Breast epithelium (tissue), 4 donors: ENCODE results near the gene SETD7. TPM values are rescaled to one million over a fixed set of nuclear protein-coding genes. Genes with fewer than 3 reads are reported as not detected.
A peak's percentile ranks its signal among the peaks of the same experiment; 100 is the strongest.

Experiments used
- DNase-seq, 2 donors: peaks; one replicate each; pipeline ENCODE4 v3.0.0-alpha.2; 2019; ENCODE audit warnings: low spot score in 2 of 2
- H3K27ac ChIP-seq, 2 donors: fragments of 200-600 bp; sonication (generic) in 1 of 2; one replicate each; pipeline ENCODE4 v1.5.1; 2016 to 2019; ENCODE audit warnings: mild to moderate bottlenecking in 1 of 2
- H3K27me3 ChIP-seq, 2 donors: fragments of 200-600 bp; sonication (generic) in 1 of 2; one replicate each; pipeline versions ENCODE4 v1.5.1 to v1.6.0; 2017 to 2019; ENCODE audit warnings: control low read depth in 1 of 2, mild to moderate bottlenecking in 1 of 2
- H3K36me3 ChIP-seq: fragments of 200-600 bp; one replicate; pipeline ENCODE4 v1.5.1; 2019
- H3K4me1 ChIP-seq, 2 donors: fragments of 200-600 bp; sonication (generic); one replicate each; pipeline ENCODE4 v1.5.1; 2016 to 2019; ENCODE audit warnings: control low read depth in 1 of 2
- H3K4me3 ChIP-seq, 3 donors: fragments of 200-600 bp; sonication (generic); 1 replicate in 2 of 3; 2 replicates in 1 of 3; pipeline ENCODE4 v1.5.1; 2016 to 2019; ENCODE audit warnings: mild to moderate bottlenecking in 3 of 3, moderate library complexity in 2 of 3
- H3K9me3 ChIP-seq, 2 donors: fragments of 200-600 bp; sonication (generic) in 1 of 2; one replicate each; pipeline ENCODE4 v1.5.1; 2016 to 2019; ENCODE audit warnings: control low read depth in 1 of 2
- POLR2A ChIP-seq: fragments of 450-650 bp; IDR thresholded peaks from one replicate; pipeline ENCODE4 v1.6.1; 2016; ENCODE audit warnings: antibody characterized with exemption, mild to moderate bottlenecking, moderate library complexity
- POLR2AphosphoS5 ChIP-seq, 3 donors: sonication (generic); formaldehyde crosslinking; IDR thresholded peaks; one replicate each; pipeline ENCODE4 v1.6.1; 2017; ENCODE audit warnings: antibody characterized with exemption in 3 of 3
- intact Hi-C: fragments of 100-400 bp; cut with DNase I; formaldehyde crosslinking; loops from one replicate; pipeline ENCODE4 v1.15.1; 2023; ENCODE audit warnings: low total_unique reads
- total RNA-seq, 3 donors: library from RNA; depleted of rRNA; stranded (reverse); fragments of >200 nt; gene quantifications; one replicate each; pipeline ENCODE4 v1.1.0, GENCODE V29; 2016
- TF ChIP-seq, protein P1 (sequence below), 3 donors: fragments of 450-650 bp; IDR thresholded peaks; one replicate each; pipeline ENCODE4 v1.5.1; 2016 to 2017; ENCODE audit warnings: antibody characterized with exemption in 3 of 3, mild to moderate bottlenecking in 3 of 3, moderate library complexity in 3 of 3

Gene SETD7
- total RNA-seq, result 100 to 1,000 TPM in 1 of 3 donors, 10 to 100 TPM in 2; 54.9 to 100 (median 63.6) TPM

DNA sequence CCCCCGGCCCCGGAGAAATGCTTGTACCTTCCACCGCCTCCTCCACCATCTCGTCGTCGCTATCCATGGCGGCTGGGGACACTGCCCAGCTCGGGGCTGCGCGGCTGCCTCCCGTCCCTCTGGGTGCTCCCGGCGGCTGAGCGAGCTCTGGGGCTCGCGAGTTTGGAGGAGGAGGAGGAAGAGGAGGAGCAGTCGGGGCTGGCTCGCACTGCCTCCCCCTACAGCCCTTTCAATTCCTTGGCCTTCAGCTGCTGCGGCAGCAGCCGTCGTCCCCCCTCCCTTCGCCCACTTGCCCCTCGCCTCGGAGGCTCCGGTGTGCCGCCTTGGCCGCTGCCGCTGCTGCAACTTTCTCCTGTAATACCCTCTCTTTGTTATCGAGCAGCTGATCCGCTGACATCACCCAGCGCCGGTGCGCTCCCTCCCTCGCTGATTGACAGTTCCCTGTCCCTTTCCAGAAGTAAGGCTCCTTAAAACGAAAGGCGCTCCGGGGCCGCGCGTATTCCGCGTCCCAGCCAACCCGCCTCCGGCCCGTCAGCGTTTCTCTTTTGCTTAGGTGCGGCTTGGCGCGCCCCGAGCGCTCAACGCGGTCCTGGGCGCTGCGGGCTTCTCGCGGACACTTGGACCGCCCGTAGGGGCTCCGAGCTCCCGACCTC is at the start of gene SETD7:
TSS of gene SETD7 (minus strand) at position 149 of the 653 bp plus-strand sequence. CDS start at position 67, 82 bp downstream.
- Histone ChIP-seq H3K27me3 (no peaks in the 10 kb centered on the region), H3K36me3 (no peaks in the 10 kb centered on the region), H3K4me1 (peaks cover 0 to 11% of the 10 kb centered on the region in 2 donors), H3K9me3 (no peaks in the 10 kb centered on the region), H3K27ac (peak within 1 kb of the TSS; percentile 99 to 100), H3K4me3 (peak within 1 kb of the TSS; percentile 78 to 97 (median 90))
- TF ChIP-seq POLR2AphosphoS5 (IDR thresholded peaks at IDR 0.05) (peak; percentile 68 to 92 (median 83)), POLR2A (peak; percentile 91)
- TF ChIP-seq, protein P1, sequence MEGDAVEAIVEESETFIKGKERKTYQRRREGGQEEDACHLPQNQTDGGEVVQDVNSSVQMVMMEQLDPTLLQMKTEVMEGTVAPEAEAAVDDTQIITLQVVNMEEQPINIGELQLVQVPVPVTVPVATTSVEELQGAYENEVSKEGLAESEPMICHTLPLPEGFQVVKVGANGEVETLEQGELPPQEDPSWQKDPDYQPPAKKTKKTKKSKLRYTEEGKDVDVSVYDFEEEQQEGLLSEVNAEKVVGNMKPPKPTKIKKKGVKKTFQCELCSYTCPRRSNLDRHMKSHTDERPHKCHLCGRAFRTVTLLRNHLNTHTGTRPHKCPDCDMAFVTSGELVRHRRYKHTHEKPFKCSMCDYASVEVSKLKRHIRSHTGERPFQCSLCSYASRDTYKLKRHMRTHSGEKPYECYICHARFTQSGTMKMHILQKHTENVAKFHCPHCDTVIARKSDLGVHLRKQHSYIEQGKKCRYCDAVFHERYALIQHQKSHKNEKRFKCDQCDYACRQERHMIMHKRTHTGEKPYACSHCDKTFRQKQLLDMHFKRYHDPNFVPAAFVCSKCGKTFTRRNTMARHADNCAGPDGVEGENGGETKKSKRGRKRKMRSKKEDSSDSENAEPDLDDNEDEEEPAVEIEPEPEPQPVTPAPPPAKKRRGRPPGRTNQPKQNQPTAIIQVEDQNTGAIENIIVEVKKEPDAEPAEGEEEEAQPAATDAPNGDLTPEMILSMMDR (IDR thresholded peaks at IDR 0.05), result peak in 1 of 3 donors; percentile 7
- intact Hi-C loops, result no loop called here
- DNase-seq, result peak; percentile 70 to 79

- TF ChIP-seq POLR2A (no peak), POLR2AphosphoS5 (IDR thresholded peaks at IDR 0.05) (no peak)
- TF ChIP-seq, protein P1 (IDR thresholded peaks at IDR 0.05), result no peak
- DNase-seq, result no peak
- no peak overlapping the region for H3K27ac ChIP-seq
- H3K36me3 ChIP-seq, result no peaks in the 10 kb centered on the region
- no peaks in the 10 kb centered on the region for H3K9me3 ChIP-seq
- H3K4me3 ChIP-seq, result no peak overlapping the region
- H3K4me1 ChIP-seq, result no peaks in the 10 kb centered on the region
- H3K27me3 ChIP-seq, result no peaks in the 10 kb centered on the region
- intact Hi-C loops, result no loop called here
Observed at GRCh38 chr4:139605516-139605915, 49.5 kb upstream of the SETD7 start.

DNA sequence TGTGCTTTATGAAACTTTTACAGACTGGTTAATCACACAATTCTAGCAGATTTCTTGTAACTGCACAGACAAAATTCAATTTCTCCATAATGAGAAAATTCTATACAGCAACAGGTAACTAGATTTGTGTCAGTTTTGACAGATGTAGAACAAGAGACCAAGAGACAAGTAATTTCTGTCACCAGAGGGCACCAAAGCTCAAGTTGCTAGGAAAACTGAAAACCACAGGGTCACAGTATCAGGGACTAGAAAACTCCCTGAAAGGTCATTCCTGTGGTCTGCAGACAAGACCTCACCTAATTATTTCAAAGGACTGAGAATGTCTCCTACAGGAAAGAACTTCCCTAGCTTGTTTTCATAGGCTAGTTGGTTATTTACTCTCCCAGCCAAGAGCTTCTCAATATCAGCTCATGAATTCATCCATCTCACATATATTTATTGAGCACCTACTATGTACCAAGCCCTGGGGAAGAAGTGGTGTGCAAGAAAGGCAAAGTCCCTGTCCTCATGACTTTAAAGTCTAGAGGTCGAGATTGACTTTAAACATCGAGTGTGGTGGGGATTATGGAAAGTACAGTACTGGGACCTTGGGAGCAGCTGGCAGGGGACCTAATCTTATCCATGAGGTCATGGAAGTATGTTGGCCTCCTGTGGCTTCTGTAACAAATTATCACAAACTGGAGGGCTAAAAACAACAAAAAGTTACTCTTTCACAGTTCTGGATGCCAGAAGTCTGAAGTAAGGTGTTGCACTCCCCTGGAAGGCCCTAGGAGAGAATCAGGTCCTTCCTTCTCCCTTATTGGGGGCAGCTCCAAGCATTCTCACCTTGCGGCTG is 47.8 kb upstream of the SETD7 start:
- intact Hi-C loops, result no loop called here
- no peak for TF ChIP-seq POLR2A
- TF ChIP-seq POLR2AphosphoS5 (IDR thresholded peaks at IDR 0.05), result no peak
- TF ChIP-seq, protein P1 (IDR thresholded peaks at IDR 0.05), result peak in 2 of 3 donors; percentile 32 to 36
- H3K9me3 ChIP-seq, result no peaks in the 10 kb centered on the region
- H3K4me3 ChIP-seq, result no peak overlapping the region
- no peaks in the 10 kb centered on the region for H3K36me3 ChIP-seq
- no peak for DNase-seq
- H3K27ac ChIP-seq, result no peak overlapping the region
- H3K27me3 ChIP-seq, result no peaks in the 10 kb centered on the region
- H3K4me1 ChIP-seq, result no peaks in the 10 kb centered on the region

- H3K4me3 ChIP-seq, result no peak overlapping the region
- no peaks in the 10 kb centered on the region for H3K4me1 ChIP-seq
- TF ChIP-seq, protein P1 (IDR thresholded peaks at IDR 0.05), result no peak
- no peak overlapping the region for H3K27ac ChIP-seq
- intact Hi-C loops, result no loop called here
- no peaks in the 10 kb centered on the region for H3K27me3 ChIP-seq
- no peaks in the 10 kb centered on the region for H3K36me3 ChIP-seq
- DNase-seq, result no peak
- no peaks in the 10 kb centered on the region for H3K9me3 ChIP-seq
Observed at GRCh38 chr4:139602776-139603360, 46.8 kb upstream of the SETD7 start.

GRCh38 chr4:139600662-139601061 is 44.6 kb upstream of the SETD7 start:
- TF ChIP-seq, protein P1 (IDR thresholded peaks at IDR 0.05), result no peak
- no peak for TF ChIP-seq POLR2A
- no peak for TF ChIP-seq POLR2AphosphoS5 (IDR thresholded peaks at IDR 0.05)
- Histone ChIP-seq H3K27me3 (no peaks in the 10 kb centered on the region), H3K36me3 (no peaks in the 10 kb centered on the region), H3K4me1 (no peaks in the 10 kb centered on the region), H3K9me3 (no peaks in the 10 kb centered on the region), H3K27ac (no peak overlapping the region), H3K4me3 (no peak overlapping the region)
- DNase-seq, result no peak
- intact Hi-C loops, result no loop called here
